ENCODE measurements around the gene EDC3.
"Not testable (repeated sequence)": the region's sequence is repeated elsewhere in the genome, so short reads cannot be mapped to it uniquely, and the experiment has no call there.

Gene EDC3

GRCh38 chr15:74646480-74646879 lies 49.3 kb downstream of the EDC3 start:
- no peak for DNase-seq

- no peak for DNase-seq
Observed at GRCh38 chr15:74643665-74644204, 52.1 kb downstream of the EDC3 start.

- no peak for DNase-seq
Observed at GRCh38 chr15:74642734-74643664, 52.8 kb downstream of the EDC3 start.

DNA sequence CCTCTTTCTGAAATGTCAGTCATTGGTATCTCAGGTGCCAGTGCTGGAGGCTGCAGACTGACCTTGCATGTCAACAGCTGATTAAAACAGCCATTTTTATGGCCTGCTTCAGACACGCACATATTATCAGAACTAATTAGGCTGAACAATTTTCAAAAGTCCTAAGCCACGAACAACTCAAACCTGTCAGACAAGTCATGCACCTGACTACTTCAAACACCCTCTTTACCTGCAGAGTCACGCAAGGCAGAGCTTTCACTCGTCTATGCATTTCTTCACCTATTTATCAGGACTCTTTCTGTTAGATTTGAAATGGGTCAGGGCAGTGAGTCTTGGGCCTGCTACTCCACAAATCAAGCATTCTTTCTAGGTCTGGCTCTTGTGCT lies 53.5 kb downstream of the EDC3 start:
- no peak for DNase-seq

DNA sequence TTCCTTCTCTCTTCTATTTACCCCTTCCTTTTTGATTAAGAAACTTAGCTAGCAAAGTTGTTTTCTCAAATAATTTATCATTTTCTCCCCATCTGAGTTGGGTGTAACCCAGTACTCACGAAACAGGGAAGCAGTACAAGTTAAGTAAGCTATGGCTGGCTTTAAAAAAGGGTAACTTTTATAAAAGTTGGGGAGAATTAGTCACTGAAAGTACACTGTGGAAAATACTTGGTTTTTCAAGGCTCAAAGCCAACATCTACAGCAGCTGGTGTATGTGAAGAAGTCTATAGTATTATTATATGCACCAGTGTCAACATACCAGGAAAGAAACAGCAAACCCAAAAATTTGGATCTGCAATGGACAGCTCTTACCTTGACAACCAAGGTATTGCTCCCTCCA lies 54.7 kb downstream of the EDC3 start:
- DNase-seq: no peak

DNA sequence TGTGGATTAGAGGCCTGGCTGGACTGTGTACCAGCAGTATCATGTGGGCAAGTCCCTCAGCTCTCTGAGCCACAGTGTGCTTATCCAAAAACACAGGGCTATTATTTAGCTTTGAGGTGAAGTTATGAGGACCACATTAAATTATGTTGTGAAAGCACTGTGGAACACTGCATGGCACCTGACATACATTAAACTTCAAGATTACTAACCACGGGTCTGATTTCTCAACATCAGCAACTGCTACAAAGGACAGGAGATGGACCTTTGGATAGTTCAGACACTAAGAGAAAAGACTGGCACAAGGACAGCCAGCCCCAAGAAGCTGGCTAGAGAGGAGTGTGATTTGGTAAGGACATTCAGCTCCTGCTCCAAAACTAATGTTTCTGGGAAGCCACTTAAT lies 58.8 kb downstream of the EDC3 start:
- DNase-seq: no peak

DNA sequence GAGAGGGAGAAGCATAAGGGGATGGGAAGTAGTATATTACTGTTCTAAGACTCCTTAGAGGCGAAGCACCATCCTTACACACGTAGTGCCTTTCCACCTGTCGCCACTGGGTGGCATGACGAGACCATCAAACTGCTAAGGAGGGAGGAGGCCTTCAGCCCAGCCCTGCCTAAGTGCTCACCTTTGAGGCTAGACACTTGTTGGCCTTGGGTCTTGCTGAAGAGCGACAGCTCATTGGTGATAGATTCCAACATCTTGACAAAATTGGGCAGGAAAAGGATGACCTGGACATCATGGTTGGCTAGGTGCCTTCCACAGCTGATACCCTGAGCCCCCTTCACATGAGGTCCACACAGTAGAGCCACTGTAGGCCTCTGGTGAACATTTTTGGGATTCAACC lies 60.6 kb downstream of the EDC3 start:
- peak; percentile 50 for DNase-seq

- no peak for DNase-seq
Observed at GRCh38 chr15:74633781-74634180, 62.0 kb downstream of the EDC3 start.

DNA sequence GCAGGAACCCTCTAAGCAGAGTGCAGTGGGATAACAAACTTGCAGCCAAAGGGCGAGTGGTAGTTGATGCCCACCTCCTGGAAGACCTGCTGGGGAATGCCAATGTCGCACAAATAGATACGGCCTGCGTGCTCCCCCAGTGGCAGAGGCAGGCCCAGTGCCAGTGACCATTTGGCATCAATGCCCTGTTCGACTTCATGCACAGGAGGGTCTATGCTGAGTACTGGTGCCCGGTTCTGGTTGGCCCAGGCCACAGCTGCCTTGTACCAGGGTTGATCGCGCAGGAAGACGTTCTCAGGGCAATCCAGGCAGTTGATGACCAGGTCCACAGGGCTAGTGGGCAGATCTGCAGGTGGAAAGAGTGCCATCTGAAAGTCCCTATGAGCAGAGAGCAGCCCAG lies 63.2 kb downstream of the EDC3 start:
- DNase-seq: no peak

DNA sequence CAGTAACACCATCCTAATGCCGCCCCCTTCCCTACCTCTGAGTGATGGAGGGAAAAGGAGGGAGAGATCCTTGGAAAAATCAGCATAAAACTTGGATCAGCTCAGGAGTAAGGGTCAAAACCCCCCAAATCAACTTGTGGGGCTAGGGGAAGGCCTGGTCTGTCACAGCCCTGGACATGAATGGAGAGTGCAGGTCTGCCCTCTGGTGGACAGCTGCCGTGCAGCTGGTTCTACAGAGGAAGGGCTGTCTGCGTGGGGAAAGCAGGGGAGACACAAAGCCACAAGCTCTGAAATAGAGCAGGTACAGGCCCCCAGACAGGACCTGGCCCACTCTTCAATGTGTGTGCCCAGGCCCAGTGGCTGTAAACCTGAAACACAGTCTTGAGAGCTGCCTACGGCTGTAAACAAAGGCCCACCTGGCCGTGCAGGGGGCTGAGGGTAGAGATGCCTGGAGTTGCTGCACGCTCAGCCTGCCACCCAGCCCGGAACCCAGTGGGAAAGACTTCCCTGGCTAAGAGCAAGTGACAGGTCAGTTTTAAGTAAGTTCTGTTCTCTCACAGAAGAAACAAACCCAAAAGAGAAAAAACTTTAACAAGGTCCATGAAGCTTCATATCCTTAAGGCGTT lies 63.8 kb downstream of the EDC3 start:
- peak; percentile 65 for DNase-seq

DNA sequence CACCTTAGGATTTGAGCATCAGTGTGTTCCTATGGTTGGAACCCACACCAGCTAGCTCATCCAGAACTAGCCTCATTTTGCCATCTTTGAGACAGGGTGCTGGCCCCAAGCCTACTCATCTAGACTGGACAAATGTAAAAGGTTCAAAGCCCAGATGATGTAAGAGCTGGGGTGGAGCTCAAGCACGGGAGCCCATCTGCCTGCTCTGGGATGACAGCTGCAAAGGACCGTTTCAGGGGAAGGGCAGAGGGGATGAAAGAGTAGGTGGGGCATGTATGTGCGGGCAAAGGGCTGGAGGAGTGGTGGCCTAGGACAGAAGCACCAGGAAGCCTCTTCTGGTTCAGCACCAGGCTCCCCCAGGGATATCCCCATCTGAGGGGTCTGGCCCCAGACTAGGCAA lies 64.4 kb downstream of the EDC3 start:
- no peak for DNase-seq

DNA sequence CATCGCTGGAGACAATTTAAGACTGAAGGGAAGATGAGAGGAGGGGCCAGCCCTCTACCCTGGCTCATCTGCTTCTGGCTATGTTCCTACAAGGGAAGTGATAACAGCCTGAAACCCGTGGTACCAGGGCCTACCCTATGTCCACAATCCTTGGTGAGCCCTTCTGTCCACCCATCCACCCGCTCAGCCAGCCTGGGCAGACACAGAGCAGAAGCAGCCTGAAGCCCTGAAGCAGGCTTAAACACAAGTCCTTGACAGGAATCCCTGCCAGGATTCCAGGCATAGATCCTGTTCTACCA lies 64.8 kb downstream of the EDC3 start:
- DNase-seq: no peak

DNA sequence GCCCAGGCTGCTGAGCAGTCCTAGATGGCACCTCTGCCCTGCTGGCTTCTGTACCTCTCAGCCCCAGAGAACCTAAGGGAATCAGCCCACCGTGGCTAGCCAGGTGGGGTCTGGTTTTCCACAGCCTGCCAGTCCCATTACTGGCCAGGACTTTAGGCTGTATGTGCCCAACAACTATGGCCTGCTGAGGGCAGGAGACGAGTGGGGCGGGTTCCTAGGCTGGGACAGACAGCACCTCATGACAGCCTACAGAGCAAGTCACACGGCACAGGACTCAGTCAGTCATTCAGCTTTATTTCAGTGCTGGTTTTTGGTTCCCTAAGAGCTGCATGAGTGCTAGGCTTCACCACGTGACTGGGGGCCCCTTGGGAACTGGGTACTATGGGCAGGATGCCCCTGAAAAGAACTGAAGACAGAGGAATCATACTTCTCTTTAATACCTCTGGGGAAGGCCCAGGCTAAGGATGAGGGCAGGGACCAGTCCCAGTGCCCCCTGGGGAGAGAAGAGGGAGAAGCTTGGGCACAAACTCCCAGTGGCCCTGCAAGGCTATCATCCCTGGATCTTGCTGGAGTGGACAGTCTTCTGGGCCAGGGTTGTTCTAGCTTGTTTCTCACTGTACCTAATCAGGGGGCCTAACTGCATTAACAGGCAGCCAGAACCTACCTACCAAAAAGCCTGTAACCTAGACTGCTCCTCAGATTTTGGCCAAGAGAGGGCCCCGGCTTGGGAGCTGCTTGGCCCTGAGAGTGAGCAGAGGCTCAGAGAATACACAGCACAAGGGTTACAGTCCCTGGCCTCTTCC lies 65.3 kb downstream of the EDC3 start:
- DNase-seq: no peak

- DNase-seq: not testable (repeated sequence)
Observed at GRCh38 chr15:74629696-74630095, 66.1 kb downstream of the EDC3 start.

GRCh38 chr15:74628949-74629348 lies 66.9 kb downstream of the EDC3 start:
- no peak for DNase-seq

GRCh38 chr15:74628199-74628598 lies 67.6 kb downstream of the EDC3 start:
- no peak for DNase-seq

DNA sequence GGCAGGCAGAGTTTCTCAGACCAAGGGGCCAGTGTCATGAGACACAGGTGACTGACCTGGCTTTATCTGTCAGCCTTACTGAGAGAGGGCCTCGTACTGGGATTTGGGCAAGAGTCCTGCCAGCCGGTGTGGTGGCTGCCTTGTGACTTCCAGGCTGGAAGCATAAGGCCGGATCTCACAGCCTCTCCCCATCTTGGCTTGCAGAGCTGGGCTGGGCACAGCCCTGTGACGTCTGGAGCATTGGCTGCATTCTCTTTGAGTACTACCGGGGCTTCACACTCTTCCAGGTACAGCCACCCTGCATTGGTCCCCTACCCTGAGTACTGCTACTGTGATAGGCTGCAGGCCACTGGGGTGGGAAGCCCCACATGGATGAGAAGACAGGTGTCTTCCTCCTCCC lies 68.1 kb downstream of the EDC3 start:
- no peak for DNase-seq

- DNase-seq: no peak
Observed at GRCh38 chr15:74626752-74627692, 68.8 kb downstream of the EDC3 start.

GRCh38 chr15:74626336-74626735 lies 69.5 kb downstream of the EDC3 start:
- no peak for DNase-seq

DNA sequence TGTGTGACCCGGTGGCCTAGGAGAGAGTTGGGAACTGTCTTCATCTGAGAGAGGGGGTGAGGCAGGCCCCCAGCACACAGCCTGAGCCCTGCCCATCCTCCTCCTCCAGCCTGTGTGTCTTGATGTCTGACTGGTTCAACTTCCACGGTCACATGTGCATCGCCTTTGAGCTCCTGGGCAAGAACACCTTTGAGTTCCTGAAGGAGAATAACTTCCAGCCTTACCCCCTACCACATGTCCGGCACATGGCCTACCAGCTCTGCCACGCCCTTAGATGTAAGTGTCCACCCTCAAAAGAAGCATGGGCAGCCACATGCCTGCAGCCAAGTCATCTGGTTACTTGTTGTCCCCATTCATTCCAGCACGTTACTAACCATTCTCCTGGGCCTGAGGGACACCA lies 70.1 kb downstream of the EDC3 start:
- no peak for DNase-seq

GRCh38 chr15:74624020-74624602 lies 71.7 kb downstream of the EDC3 start:
- no peak for DNase-seq

- DNase-seq: no peak
Observed at GRCh38 chr15:74622758-74623157, 73.1 kb downstream of the EDC3 start.
